AML-193 (cell line): ENCODE data around the gene ZFP36L2.

Experiments used
- DNase-seq, 2 experiments: peaks; one replicate each; lab custom pipeline; 2025; lab: John Stamatoyannopoulos, UW

ZFP36L2 gene

DNA sequence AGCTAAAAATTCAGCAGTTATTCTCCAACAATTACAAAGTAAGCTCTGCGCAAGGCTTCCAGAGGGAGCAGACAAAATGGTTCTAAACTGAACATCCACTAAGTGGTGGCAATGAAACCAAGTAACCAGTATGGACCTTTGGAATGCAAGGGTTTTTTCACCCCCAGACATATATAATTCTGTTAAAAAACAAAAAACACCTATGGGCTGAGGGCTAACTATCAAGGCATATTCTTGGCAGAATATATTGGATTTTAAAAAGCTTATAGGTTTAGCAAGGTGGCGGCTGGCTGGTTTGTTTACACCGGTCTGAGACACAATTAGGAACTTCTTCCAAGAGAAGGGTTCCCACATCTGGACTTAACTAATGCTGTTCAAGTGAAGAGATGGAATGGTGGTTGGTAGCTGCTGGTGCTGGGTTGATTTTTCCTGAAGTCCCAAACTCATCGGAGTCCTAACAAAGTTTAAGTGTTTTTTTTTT, 2.8 kb downstream of the ZFP36L2 start:
- DNase-seq, result peak; percentile 19 to 24

DNA sequence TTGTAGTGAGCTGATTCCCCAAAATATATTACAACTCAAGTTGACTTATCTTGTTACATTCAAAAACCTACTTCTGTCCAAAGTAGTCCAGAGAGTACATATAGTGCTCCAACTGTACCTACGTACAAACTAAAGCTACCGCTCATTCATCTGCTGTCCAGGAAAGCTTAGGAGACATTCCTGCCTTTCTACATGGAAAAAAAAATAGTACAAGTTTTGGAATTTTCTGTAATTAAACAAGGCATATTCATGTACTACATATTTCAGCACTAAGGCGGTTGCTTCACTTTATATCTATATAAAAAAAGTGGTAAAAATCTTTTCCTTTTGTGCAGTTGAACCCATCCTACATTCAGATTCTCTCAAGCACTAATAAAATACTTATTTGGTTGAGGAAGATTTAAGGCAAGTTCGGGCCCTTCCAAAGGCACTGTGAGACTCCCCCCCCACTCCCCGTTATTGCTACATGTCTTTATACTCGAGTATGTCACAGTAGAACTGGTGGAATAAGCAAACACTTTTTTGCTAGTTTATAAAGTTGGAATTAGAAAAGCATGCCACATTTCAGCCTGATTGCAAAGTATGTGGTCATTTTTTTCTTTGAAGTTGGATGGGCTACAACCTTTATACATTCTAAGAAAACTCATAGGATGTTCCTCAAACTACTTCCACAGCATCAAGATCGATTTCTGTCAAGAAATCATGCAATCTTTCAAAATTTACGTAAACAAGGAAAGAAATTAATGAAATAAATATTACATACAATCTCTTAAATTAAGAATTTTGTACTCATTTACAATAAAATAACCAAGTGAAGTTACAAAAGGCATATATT, 3.7 kb downstream of the ZFP36L2 start:
- DNase-seq, result no peak

DNA sequence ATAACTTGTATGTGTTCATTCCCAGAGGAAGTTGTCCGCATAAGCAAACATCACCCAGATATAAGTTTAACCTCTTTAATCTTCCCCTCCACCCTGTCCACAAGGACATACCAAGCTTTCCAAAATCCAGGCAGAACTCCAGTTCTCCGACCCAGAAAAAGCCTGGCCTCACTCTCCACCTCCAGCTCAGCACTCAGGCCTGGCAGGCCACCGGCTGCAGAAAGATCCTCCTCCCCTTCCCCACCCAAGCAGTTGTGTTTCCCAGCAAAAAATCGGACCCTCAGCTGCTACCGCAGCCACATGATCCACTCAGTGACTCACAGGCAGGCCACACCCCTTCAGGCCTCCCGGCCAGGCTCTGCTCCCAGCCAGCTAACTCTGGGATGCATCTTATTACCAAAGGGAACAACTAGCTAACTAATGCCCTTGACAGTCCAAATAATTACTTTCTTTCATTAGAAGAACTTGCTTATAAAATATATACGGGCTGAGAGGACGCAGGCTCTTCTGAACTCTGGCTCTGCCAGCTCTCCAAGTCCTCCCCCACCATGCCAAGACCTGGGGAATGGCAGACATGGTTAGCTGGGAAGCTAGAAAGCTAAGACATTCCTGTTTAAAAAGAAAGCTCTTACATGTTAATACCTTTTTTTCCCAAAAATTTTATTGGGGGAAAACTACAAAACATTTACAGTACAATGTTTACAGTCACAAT, 4.5 kb downstream of the ZFP36L2 start:
- peak; percentile 48 to 63 for DNase-seq

DNA sequence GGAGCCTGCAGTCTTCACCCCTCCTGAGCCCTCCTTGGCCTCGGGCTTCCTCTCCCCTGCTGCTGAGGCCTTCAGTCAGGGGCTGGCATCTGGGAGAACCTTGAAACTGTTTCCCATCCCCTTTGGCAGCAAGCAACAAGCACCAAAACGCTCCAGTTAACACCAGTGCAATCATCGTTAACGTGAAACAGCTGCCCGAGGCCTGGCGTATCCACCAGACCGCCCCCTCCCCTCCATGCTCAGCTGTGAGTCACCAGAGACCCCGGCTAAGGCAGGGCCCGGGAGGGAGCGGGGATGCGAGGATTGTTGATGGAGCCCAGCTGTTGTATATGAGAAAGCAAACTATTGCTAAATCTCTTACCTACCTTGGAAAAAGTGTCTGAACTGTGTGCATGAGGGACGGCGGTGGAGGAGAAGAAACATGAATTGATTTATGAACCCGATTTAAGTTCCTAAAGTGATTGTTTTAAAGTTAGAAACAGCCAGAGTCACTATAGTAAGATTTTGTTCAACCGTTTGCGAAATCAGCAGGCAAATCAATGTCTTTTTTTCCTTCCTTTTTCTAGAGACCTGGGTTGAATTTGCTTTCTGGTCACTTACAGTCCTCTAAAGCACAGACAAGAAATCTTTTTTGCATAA, 5.2 kb downstream of the ZFP36L2 start:
- DNase-seq, result peak; percentile 45 to 68

DNA sequence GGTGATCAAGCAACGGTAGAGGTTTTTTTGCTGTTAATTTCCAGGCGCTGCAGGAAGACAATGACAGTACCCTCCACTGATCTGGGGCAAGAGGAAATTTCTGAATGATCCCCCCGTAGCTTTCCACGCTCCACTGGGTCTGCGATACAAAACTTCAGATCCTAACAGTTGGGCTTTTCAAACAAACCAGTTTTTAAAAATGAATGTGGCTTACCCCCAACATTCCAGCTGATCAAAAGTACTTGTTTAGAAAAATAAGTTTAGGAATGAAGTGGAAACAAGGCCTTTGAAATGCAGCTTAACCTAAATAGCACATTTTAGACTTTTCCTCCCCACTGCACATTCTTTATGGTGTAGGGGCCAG, 5.7 kb downstream of the ZFP36L2 start:
- DNase-seq, result no peak

DNA sequence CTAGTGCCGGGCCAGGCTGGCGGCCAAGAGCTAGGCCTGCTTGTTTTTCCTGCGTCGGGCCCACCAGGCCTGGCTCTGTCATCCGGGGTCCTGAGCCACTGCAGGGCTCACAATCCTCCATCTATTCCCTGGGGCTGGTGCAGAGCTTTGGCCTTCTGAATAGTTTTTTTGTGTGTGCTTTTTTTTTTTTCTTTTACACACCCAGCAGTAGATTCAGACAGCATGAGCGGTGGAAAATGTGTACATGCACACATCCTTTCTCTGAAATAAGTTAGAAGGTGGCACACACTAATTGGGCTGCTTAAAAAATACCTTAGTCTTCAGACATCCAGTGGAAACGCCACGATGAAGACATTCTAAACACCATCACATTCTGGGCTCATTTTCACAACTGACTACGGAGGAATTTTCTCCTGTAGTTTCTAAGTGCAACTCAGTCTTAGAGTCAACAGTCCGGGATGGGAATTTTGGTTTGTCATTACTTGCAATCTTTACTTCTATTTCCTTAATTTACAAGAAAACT, 6.1 kb downstream of the ZFP36L2 start:
- DNase-seq, result no peak

DNA sequence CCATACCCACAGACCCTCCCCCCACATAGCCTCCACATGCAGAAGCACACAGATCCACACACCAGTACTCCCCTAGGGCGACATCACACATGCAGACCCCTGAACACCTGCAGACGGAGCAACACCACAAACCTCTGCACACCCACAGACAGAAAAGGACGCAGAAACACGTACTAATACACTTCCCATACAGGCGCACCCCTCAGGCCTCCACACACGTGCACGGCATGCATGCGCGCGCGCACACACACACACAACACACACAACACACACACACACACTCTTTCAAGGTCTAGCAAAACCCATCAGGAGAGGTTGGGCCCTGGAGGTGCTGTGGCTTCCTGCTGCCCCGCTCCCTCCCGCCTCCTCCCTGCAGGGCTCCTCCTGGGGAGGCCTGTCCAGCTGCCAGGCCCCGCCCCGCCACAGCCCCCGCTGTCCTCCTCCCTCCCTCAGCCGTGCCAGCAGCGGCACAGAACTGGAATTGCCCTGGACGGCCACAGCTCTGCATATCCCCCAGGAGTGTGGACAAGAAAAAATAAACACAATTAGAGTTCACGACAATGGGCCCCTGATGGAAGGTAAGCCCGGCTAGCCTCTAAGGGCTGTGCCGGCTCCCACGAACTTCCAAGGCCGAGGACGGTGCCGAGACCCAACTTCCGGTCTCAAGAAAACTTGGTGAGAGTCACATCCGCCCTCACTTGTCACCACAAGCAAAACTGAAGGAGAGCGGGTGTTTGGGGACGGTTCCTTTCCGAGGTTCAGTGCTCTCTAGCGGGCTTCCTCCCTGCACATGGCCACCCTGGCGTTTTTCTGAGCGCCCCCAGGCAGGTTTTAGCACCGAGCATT, 6.8 kb downstream of the ZFP36L2 start:
- peak; percentile 90 to 92 for DNase-seq

DNA sequence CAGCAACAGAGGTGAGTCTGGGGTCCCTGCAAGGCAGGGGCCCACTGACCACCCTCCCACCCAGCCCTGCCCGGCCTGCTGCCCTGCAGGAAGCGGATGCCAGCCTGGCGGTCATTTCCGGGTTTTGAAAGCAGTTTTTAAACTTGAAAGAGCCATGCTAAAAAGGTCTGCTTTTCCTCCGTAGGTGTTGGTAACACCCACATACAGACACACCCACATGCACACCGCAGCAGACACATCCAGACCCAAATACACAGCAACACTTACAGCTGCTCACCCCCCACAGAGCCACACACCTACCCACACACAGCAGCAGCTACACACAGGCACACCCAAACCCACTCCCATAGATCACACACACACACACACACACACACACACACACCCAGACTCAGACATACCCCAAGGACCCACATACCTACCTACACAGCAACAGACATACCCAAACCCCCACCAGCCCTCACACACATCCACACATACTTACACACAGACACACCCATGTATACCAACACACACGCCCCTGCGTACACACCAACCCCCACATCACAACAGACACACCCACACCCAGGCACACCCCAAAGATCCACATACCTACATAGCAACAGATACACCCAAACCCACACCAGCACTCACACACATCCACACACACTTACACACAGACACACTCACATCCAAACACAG, 7.6 kb downstream of the ZFP36L2 start:
- peak; percentile 72 to 77 for DNase-seq

DNA sequence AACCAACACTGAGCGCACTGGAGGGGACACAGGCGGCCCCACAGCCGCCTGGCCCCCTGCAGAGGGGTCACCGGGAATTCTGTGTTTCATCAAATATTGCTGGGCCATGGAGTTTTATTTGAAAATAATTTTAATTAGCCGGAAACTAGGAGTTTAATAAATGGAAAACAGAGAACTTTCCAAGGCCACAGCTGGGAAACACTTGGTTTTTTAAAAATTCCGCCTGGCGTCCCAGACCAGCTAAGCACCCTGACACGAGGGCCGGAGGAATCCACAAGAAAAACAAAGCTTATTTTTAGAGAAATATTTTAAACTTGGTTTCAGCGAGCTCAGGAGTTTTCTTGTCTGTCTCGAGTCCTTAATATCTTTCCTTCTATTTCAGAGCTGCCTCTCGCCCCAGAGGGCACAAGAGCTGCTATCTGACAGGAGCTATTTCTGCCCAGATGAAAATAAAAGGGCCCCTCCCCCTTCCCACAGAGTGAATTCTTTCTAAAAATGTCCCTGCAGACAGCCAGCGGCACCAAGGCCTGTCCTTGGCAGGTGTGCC, 8.2 kb downstream of the ZFP36L2 start:
- DNase-seq, result no peak

DNA sequence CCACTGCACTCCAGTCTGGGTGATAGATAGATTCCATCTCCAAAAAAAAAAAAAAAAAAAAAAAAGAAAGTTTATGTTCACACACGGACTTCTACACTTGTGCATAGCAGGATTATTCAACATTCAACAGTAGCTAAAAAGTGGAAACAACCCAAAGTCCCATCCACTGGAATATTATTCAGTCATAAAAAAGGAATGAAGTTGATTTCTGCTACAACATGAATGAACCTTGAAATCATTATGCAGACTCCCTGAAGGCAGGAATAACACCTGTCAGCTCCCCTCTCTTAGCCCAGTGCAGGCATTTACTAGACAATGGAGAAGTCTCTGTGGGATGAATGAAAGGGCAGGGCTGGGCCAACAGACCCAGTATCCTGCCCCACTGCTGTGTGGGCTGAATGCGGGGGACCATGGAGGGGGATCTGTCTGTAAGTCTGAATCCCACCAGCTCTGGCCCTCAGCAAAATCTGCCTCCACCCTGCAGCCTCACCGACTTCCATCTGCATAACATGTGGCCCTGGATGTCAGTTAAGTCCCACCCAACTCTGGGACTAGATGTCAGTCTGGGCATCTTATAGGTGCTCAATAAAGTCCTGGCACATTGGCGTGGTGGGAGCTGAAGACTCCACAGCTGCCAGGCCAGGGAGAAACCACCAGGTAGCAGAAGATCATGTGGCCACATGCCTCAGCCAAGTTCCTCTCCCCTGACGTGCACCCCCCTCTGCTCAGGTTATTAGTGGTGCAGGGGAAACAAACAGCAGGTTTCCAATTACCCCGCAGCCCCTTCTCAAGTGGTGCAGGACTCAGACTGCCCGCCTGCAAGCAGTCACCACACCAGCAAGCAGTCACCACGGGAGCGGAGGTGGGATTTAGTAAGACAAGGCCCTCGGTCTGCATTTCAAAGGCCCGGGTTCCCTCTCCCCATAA, 8.9 kb downstream of the ZFP36L2 start:
- no peak for DNase-seq

DNA sequence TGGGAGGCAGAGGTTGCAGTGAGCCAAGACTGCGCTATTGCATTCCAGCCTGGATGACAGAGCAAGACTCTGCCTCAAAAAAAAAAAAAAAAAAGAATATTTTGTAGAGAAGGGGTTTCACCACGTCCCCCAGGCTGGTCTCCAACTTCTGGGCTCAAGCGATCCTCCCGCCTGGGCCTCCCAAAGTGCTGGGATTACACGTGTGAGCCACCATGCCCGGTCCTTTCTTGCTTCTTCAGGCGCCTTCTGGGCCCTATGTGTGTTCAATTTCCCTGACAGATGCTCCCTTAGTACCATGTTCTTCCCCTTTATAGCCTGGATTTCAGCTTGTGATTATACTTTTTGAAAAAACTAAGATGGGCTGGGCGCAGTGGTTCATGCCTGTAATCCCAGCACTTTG, 9.8 kb downstream of the ZFP36L2 start:
- DNase-seq, result no peak

DNA sequence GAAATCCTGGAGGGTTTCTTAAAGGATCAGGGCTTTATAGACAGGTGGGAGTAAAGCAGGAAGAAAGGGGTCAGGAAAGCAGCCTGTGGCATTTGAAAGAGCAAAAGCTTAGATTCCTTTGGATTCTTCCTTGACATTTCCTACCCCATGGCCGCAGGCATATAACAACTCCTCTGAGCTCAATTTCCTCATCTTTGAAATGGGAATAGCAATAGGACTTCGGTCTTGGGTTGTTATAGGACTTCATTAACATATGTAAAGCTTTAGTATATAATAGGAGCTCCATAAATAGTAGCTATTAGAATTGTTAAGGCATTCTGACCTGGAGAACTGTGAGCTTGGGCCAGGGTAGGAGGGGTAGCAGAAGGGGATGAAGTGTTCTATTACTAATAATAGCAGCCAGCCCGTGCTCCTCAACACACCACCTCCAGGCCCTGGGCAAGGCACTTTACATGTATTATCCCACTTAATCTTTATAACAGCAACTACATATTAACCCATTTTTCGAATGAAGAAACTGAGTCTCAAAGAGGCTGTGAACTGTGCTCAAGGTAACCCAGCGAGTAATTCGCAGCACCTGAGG, 10.6 kb downstream of the ZFP36L2 start:
- DNase-seq, result no peak

DNA sequence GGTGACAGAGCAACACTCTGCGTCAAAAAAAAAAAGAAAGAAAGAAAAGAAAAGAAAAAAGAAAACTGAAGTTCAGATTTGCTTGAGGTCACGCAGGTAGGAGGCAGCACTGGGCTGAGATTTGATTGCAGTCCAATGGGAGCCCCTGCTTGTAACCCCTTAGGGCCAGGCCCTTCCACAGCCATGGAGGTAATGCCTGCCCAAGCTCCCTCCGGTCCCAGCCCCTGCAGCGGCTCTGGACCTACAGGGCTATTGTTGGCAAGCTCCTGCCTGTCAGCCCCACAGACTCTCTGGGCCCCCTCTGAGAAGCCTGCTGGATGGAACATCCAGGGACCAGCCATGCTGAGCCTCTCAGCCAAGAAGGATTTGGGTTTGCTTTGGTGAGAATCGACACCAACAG, 12.2 kb downstream of the ZFP36L2 start:
- no peak for DNase-seq

DNA sequence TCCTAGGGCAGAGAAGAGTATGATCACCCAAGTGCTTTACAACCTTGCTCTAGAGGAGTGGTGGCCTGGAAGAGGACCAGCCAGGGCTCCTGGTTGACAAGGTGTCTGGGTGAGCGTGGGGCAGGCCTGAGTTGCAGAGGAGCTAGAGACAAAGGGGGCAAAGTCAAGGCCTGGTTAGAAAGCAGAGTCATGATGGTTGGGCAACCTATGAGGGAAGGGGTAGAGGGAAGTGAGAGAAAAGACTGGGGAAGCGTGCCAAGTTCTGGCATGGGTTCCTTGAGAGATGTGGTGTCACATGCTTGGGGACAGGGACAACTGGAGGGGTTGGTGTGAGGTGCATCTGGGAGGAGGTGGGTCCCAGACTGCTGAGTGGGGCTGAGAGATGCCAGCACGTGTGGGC, 13.5 kb downstream of the ZFP36L2 start:
- DNase-seq, result peak; percentile 93 to 96

DNA sequence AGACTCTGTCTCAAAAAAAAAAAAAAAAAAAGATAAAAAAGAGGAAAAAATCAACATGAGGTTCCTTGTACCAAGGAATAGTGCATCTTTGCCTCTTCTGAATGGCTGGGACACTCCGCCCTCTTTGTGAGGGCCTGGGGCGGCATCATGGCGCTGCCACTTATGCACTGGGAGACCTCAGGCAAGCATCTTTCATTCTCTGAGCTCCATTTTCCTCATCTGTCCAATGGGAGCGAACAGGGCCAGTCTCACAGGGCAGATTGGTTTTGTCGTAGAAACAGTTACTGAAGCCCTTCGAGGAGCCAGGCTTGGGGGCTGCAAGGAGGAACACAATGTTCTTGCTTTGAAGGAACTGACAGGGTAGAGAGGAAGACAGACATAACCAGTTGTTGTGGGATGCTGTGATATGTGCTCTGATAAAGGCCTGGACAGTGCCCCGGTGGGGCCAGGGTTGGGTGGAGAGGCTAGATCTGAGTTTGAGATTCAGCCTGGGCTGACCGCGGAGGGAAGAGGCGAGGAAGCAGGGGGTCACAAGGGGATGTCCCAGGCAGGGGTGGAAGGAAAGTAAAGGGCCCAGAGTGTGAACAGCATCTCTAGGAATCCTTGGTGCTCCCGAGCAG, 14.1 kb downstream of the ZFP36L2 start:
- DNase-seq, result no peak

DNA sequence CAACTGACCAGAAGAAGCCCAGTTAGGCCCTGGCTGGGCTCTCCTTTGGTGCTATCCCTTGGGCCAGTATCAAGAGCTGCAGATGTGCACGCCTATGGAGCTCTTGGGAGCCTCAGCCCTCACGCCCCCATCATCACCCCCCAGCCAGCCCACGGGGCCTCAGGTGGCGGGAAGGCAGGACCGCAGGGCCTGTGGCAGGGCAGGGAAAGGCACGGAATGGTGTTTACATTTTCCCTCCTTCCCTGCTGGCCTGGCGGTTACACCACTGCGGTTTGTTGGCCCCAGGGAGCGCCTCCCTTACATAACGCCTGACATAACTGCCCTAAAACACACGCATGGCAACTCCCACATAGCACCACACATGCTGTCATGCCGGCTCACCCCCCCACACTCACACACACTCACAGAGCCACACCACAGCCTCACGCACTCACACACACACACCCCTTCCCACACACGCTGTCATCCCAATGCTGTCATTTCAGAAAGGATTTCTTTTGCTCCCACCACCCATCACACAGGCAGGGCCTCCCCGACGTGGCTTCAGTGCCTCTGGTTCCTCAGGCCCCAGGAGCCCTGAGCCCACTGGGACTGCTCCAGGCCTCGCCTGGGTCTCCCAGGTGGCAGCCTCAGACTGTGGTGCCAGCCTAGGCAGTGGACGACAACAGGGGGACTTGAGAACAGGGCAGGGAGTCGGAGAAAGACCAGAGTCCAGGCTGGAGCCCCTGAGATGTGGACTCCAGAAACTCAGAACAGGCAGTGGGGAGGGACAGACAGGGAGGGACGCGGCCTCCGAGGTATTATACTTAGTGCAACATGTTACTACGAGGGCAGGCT, 15.7 kb downstream of the ZFP36L2 start:
- DNase-seq, result peak; percentile 76 to 77

DNA sequence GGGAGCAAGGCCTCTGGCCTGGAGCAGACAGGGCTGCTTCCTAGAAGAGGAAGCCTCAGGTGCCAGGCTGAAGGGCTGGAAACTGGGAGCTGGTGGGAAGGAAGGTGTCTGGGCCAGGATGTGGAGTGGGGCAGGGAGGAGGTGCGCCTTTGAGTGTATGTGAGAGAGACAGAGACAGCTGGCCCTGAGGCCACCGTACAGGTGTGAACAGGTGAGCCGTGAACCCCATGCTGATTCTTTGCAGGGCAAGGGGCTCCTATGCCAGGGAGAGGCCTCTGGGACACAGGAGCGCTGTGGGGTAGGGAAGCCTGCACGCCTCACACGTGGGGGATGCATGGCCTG, 16.3 kb downstream of the ZFP36L2 start:
- DNase-seq, result no peak

DNA sequence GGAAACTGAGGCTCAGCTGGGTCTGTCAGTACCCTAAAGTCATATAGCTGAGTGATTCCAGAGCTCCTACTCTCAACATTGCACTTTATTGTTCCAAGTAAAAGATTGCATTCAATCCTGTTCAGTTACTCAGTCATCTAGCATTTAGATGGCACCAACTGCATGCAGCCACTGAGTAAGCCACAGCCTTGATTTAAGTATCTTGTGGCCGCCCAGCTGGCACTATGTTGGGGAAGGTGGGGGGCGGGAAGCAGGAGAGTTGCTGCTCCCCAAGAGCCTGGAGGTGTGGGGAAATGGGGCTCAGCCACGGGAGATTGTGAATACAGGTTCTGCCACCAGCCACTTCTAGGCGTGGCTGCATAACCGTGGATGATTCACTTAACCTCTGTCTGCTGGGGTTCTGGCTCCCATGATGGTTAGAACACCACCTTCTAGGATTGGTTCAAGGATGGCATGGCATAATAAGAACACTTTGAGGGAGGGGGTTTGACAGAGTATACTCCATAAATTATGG, 17.1 kb downstream of the ZFP36L2 start:
- DNase-seq, result no peak
